DND-41 (cell line): Measurements from ENCODE around the gene TRIM60.

Experiments used
- ATAC-seq: fragments of 200-7000 bp; cut with Tn5 transposase; 3 replicates; pipeline ENCODE4 v1.9.1; 2021; ENCODE audit warnings: low read depth; ENCODE audit not compliant: insufficient read depth
- DNase-seq: peaks from one replicate; pipeline ENCODE4 v3.0.0-alpha.2; 2020
- H2AFZ ChIP-seq: 2 replicates; pipeline ENCODE4 v1.6.0; 2012; ENCODE audit warnings: low read depth, low read length
- H3K27ac ChIP-seq: 2 replicates; pipeline ENCODE4 v1.5.1; 2012; ENCODE audit warnings: low read length, inconsistent platforms
- H3K27me3 ChIP-seq: fragments of 200-600 bp; sonication (generic); 2 replicates; pipeline ENCODE4 v1.6.0; 2012; ENCODE audit warnings: low read length, mild to moderate bottlenecking, inconsistent platforms; ENCODE audit not compliant: insufficient read depth, poor library complexity
- H3K36me3 ChIP-seq: 2 replicates; pipeline ENCODE4 v1.5.1; 2012; ENCODE audit warnings: low read length, inconsistent platforms; ENCODE audit not compliant: insufficient read depth
- H3K4me1 ChIP-seq: 2 replicates; pipeline ENCODE4 v1.5.1; 2012; ENCODE audit warnings: mild to moderate bottlenecking, low read length; ENCODE audit not compliant: insufficient read depth
- H3K4me2 ChIP-seq: 2 replicates; pipeline ENCODE4 v1.6.0; 2012; ENCODE audit warnings: mild to moderate bottlenecking, moderate library complexity, low read length, inconsistent platforms; ENCODE audit not compliant: insufficient read depth
- H3K4me3 ChIP-seq, 2 experiments: fragments of 200-600 bp in 1 of 2; shearing (Covaris generic) in 1 of 2; 2 replicates each; pipeline ENCODE4 v1.5.1; 2012 to 2016; ENCODE audit warnings: inconsistent platforms in 2 of 2, low read length in 2 of 2, mild to moderate bottlenecking in 2 of 2, low read depth in 1 of 2, moderate library complexity in 1 of 2
- H3K79me2 ChIP-seq: 2 replicates; pipeline ENCODE4 v1.6.0; 2012; ENCODE audit warnings: low read length, inconsistent platforms; ENCODE audit not compliant: insufficient read depth
- H3K9ac ChIP-seq: 2 replicates; pipeline ENCODE4 v1.6.0; 2012; ENCODE audit warnings: low read depth, mild to moderate bottlenecking, inconsistent platforms, low read length, moderate library complexity
- H3K9me3 ChIP-seq: 2 replicates; pipeline ENCODE4 v1.5.1; 2012; ENCODE audit warnings: low read length, moderate library complexity, mild to moderate bottlenecking, inconsistent platforms; ENCODE audit not compliant: insufficient read depth, severe bottlenecking
- H4K20me1 ChIP-seq: 2 replicates; pipeline ENCODE4 v1.6.0; 2012; ENCODE audit warnings: low read length; ENCODE audit not compliant: insufficient read depth
- CTCF ChIP-seq: IDR thresholded peaks from 2 replicates; pipeline ENCODE4 v1.5.1; 2012; ENCODE audit warnings: borderline replicate concordance, low read length, moderate library complexity, mild to moderate bottlenecking; ENCODE audit not compliant: poor library complexity, severe bottlenecking; ENCODE audit errors: extremely low read depth
- EZH2 ChIP-seq: IDR thresholded peaks from 3 replicates; pipeline ENCODE4 v1.6.1; 2012; ENCODE audit warnings: borderline replicate concordance, low read depth, mild to moderate bottlenecking, moderate library complexity, low read length, inconsistent platforms; ENCODE audit not compliant: severe bottlenecking

Gene TRIM60

GRCh38 chr4:165027762-165028402 is 3.9 kb upstream of the TRIM60 start:
- no peaks in the 10 kb centered on the region for H3K79me2 ChIP-seq
- no peaks in the 10 kb centered on the region for H3K27me3 ChIP-seq
- no peak overlapping the region for H3K9ac ChIP-seq
- no peaks in the 10 kb centered on the region for H3K4me1 ChIP-seq
- H3K4me2 ChIP-seq, result no peak overlapping the region
- ATAC-seq (no peak), DNase-seq (no peak)
- H3K9me3 ChIP-seq, result no peaks in the 10 kb centered on the region
- H3K27ac ChIP-seq, result no peak overlapping the region
- H3K36me3 ChIP-seq, result no peaks in the 10 kb centered on the region
- H2AFZ ChIP-seq, result no peak overlapping the region
- no peak overlapping the region for H3K4me3 ChIP-seq
- no peak for TF ChIP-seq CTCF
- TF ChIP-seq EZH2, result no peak
- H4K20me1 ChIP-seq, result no peaks in the 10 kb centered on the region

- Histone ChIP-seq H3K4me2 (no peak overlapping the region), H3K27me3 (no peaks in the 10 kb centered on the region), H3K36me3 (no peaks in the 10 kb centered on the region), H3K9ac (no peak overlapping the region), H3K4me1 (no peaks in the 10 kb centered on the region), H3K27ac (no peak overlapping the region), H2AFZ (no peak overlapping the region), H3K4me3 (no peak overlapping the region), H3K9me3 (no peaks in the 10 kb centered on the region), H3K79me2 (no peaks in the 10 kb centered on the region), H4K20me1 (no peaks in the 10 kb centered on the region)
- ATAC-seq (no peak), DNase-seq (no peak)
- TF ChIP-seq CTCF (no peak), EZH2 (no peak)
Measured at GRCh38 chr4:165048170-165048569, 16.4 kb downstream of the TRIM60 start.

- Histone ChIP-seq H4K20me1 (no peaks in the 10 kb centered on the region), H3K27me3 (no peaks in the 10 kb centered on the region), H3K4me2 (no peak overlapping the region), H2AFZ (no peak overlapping the region), H3K9ac (no peak overlapping the region), H3K9me3 (no peaks in the 10 kb centered on the region), H3K4me1 (no peaks in the 10 kb centered on the region), H3K27ac (no peak overlapping the region), H3K79me2 (no peaks in the 10 kb centered on the region), H3K4me3 (no peak overlapping the region), H3K36me3 (no peaks in the 10 kb centered on the region)
- no peak for DNase-seq
- no peak for ATAC-seq
- TF ChIP-seq EZH2, result no peak
- no peak for TF ChIP-seq CTCF
Measured at GRCh38 chr4:165052627-165053026, 20.8 kb downstream of the TRIM60 start.

GRCh38 chr4:165053645-165054044 is 21.8 kb downstream of the TRIM60 start, which contains the start of gene TRIM75:
TRIM75 (plus strand) TSS chr4:165053866; CDS start chr4:165059148, 5,282 bp downstream.
- ATAC-seq, result no peak
- Histone ChIP-seq H3K9me3 (no peaks in the 10 kb centered on the region), H3K4me1 (no peaks in the 10 kb centered on the region), H3K4me2 (no peak within 1 kb of the TSS), H3K27ac (no peak within 1 kb of the TSS), H4K20me1 (no peaks in the 10 kb centered on the region), H3K9ac (no peak within 1 kb of the TSS), H3K79me2 (no peaks in the 10 kb centered on the region), H2AFZ (no peak within 1 kb of the TSS), H3K4me3 (no peak within 1 kb of the TSS), H3K36me3 (no peaks in the 10 kb centered on the region), H3K27me3 (no peaks in the 10 kb centered on the region)
- no peak for DNase-seq
- no peak for TF ChIP-seq EZH2
- TF ChIP-seq CTCF, result no peak
